MM.1S (cell line): ENCODE measurements around the gene GTF2H4.
"Not testable (repeated sequence)": the region's sequence is repeated elsewhere in the genome, so short reads cannot be mapped to it uniquely, and the experiment has no call there.

ENCODE experiments used
- DNase-seq: peaks from one replicate; pipeline ENCODE4 v3.0.0-alpha.2; 2015
- H2AFZ ChIP-seq: fragments of 300-600 bp; sonication (generic); 2 replicates; pipeline ENCODE4 v1.6.0; 2016; ENCODE audit warnings: antibody characterized with exemption, low read length
- H3F3A ChIP-seq: fragments of 300-600 bp; sonication (generic); 2 replicates; pipeline ENCODE4 v1.6.1; 2016; ENCODE audit warnings: mild to moderate bottlenecking, antibody characterized with exemption, low read length, moderate library complexity, mixed read lengths; ENCODE audit not compliant: insufficient read depth
- H3K27ac ChIP-seq: fragments of 300-600 bp; sonication (generic); 2 replicates; pipeline ENCODE4 v1.5.1; 2016; ENCODE audit warnings: mild to moderate bottlenecking, low read length
- H3K27me3 ChIP-seq: fragments of 300-600 bp; sonication (generic); replicated peaks from 2 replicates; pipeline ENCODE4 v1.6.0; 2016; ENCODE audit warnings: low read length; ENCODE audit not compliant: insufficient read depth
- H3K36me3 ChIP-seq: fragments of 300-600 bp; sonication (generic); replicated peaks from 2 replicates; pipeline ENCODE4 v1.6.1; 2016; ENCODE audit warnings: mild to moderate bottlenecking, low read length, mixed read lengths; ENCODE audit not compliant: insufficient read depth
- H3K4me1 ChIP-seq: fragments of 300-600 bp; sonication (generic); 2 replicates; pipeline ENCODE4 v1.6.1; 2016; ENCODE audit warnings: low read length, mixed read lengths
- H3K4me2 ChIP-seq: fragments of 300-600 bp; sonication (generic); 2 replicates; pipeline ENCODE4 v1.6.0; 2016; ENCODE audit warnings: low read depth, low read length
- H3K4me3 ChIP-seq: fragments of 300-600 bp; sonication (generic); 2 replicates; pipeline ENCODE4 v1.5.1; 2016; ENCODE audit warnings: low read length, mixed read lengths
- H3K79me2 ChIP-seq: fragments of 300-600 bp; sonication (generic); 2 replicates; pipeline ENCODE4 v1.6.1; 2016; ENCODE audit warnings: mixed run types, low read length, mixed read lengths
- H3K9ac ChIP-seq: fragments of 300-600 bp; sonication (generic); 2 replicates; pipeline ENCODE4 v1.6.1; 2016; ENCODE audit warnings: low read length, mixed read lengths
- H3K9me2 ChIP-seq: fragments of 300-600 bp; sonication (generic); replicated peaks from 2 replicates; pipeline ENCODE4 v1.6.1; 2016; ENCODE audit warnings: mild to moderate bottlenecking, low read length, mixed read lengths; ENCODE audit not compliant: insufficient read depth
- H3K9me3 ChIP-seq: fragments of 300-600 bp; sonication (generic); replicated peaks from 2 replicates; pipeline ENCODE4 v1.6.1; 2016; ENCODE audit warnings: mild to moderate bottlenecking, low read length, mixed read lengths; ENCODE audit not compliant: insufficient read depth
- H4K20me1 ChIP-seq: fragments of 300-600 bp; sonication (generic); 2 replicates; pipeline ENCODE4 v1.6.1; 2016; ENCODE audit warnings: mild to moderate bottlenecking, low read length, moderate library complexity, mixed read lengths; ENCODE audit not compliant: insufficient read depth
- EZH2 ChIP-seq: fragments of 300-600 bp; sonication (generic); optimal IDR thresholded peaks from 2 replicates; pipeline ENCODE3; 2017; ENCODE audit warnings: low read depth, mild to moderate bottlenecking, antibody characterized with exemption, low read length, mixed read lengths
- EZH2phosphoT487 ChIP-seq: fragments of 300-600 bp; sonication (generic); IDR thresholded peaks from 2 replicates; pipeline ENCODE4 v1.6.1; 2018; ENCODE audit warnings: antibody characterized with exemption, low read length
- TF ChIP-seq, protein P1 (sequence below): fragments of 300-600 bp; sonication (generic); IDR thresholded peaks from 2 replicates; pipeline ENCODE4 v1.5.1; 2016; ENCODE audit warnings: antibody characterized with exemption, low read length, mixed read lengths

The GTF2H4 gene

DNA sequence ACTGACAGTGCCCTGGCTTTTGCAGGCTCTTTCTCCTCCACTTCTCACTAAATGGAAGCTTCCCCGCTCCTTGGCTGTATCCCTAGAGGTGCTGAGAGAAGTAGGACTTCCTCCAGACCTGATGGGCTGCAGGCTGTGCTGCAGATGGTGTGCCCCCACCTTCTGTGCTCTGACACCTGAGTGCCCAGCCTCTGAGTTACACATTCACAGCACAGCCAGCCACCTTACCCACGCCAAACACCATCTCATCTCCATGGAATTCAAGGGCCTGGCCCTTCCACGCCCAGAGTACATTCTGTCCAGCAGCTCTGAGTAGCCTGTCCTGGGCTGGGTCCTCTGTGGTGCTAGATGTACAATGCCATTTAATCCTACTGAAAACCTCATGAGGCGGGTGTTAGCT is 18.6 kb downstream of the GTF2H4 start:
- H3K27me3 ChIP-seq: no peaks in the 10 kb centered on the region
- H4K20me1 ChIP-seq: no peaks in the 10 kb centered on the region
- H3K9ac ChIP-seq: no peak overlapping the region
- H3K27ac ChIP-seq: no peak overlapping the region
- no peak for DNase-seq
- no peak overlapping the region for H3K4me2 ChIP-seq
- no peaks in the 10 kb centered on the region for H3K9me2 ChIP-seq
- H3F3A ChIP-seq: no peaks in the 10 kb centered on the region
- no peaks in the 10 kb centered on the region for H3K79me2 ChIP-seq
- no peak overlapping the region for H2AFZ ChIP-seq
- H3K4me3 ChIP-seq: no peak overlapping the region
- H3K36me3 ChIP-seq: no peaks in the 10 kb centered on the region
- no peaks in the 10 kb centered on the region for H3K9me3 ChIP-seq
- H3K4me1 ChIP-seq: no peaks in the 10 kb centered on the region
- TF ChIP-seq, protein P1, sequence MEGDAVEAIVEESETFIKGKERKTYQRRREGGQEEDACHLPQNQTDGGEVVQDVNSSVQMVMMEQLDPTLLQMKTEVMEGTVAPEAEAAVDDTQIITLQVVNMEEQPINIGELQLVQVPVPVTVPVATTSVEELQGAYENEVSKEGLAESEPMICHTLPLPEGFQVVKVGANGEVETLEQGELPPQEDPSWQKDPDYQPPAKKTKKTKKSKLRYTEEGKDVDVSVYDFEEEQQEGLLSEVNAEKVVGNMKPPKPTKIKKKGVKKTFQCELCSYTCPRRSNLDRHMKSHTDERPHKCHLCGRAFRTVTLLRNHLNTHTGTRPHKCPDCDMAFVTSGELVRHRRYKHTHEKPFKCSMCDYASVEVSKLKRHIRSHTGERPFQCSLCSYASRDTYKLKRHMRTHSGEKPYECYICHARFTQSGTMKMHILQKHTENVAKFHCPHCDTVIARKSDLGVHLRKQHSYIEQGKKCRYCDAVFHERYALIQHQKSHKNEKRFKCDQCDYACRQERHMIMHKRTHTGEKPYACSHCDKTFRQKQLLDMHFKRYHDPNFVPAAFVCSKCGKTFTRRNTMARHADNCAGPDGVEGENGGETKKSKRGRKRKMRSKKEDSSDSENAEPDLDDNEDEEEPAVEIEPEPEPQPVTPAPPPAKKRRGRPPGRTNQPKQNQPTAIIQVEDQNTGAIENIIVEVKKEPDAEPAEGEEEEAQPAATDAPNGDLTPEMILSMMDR: no peak

DNA sequence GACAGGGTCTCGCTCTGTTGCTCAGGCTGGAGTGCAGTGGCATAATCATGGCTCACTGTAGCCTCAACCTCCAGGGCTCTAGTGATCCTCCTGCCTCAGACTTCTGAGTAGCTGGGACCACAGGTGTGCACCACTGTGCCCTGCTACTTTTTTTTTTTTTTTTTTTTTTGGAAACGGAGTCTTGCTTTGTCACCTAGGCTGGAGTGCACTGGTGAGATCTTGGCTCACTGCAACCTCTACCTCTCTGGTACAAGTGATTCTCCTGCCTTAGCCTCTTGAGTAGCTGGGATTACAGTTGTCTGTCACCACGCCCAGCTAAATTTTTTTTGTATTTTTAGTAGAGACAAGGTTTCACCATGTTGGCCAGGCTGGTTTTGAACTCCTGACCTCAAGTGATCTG is 19.1 kb downstream of the GTF2H4 start:
- not testable (repeated sequence) for H3K9me2 ChIP-seq, H3K9ac ChIP-seq, H3K4me3 ChIP-seq, H3K79me2 ChIP-seq, H3K27ac ChIP-seq, H3K27me3 ChIP-seq, H4K20me1 ChIP-seq, H3K4me1 ChIP-seq, DNase-seq, H3K4me2 ChIP-seq, H3K9me3 ChIP-seq, H3K36me3 ChIP-seq, H2AFZ ChIP-seq, H3F3A ChIP-seq

DNA sequence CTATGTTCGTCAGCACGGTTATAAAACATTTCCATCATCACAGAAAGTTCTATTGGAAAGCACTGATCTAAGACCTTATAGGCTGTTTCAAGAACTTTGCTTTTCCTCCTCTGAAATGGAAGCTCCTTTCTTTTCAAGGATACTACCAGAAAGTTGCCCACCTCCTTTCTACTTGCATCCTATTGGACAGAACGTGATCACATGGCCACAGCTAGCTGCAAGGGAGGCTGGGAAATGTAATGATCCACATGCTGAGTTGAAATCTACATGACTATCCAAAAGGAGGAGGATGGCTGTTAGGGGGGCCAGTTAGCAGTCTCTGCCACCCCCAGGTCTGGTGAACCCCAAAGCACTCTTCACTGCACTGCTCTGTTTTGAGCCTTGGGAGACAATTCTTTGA is 20.7 kb downstream of the GTF2H4 start:
- Histone ChIP-seq H3K27ac (no peak overlapping the region), H3K9ac (no peak overlapping the region), H3F3A (no peaks in the 10 kb centered on the region), H3K79me2 (no peaks in the 10 kb centered on the region), H3K9me2 (no peaks in the 10 kb centered on the region), H3K36me3 (no peaks in the 10 kb centered on the region), H4K20me1 (no peaks in the 10 kb centered on the region), H3K4me2 (no peak overlapping the region), H3K4me3 (no peak overlapping the region), H2AFZ (no peak overlapping the region), H3K27me3 (no peaks in the 10 kb centered on the region), H3K9me3 (no peaks in the 10 kb centered on the region), H3K4me1 (no peaks in the 10 kb centered on the region)
- TF ChIP-seq, protein P1: no peak
- TF ChIP-seq EZH2phosphoT487 (no peak), EZH2 (no peak)
- no peak for DNase-seq

DNA sequence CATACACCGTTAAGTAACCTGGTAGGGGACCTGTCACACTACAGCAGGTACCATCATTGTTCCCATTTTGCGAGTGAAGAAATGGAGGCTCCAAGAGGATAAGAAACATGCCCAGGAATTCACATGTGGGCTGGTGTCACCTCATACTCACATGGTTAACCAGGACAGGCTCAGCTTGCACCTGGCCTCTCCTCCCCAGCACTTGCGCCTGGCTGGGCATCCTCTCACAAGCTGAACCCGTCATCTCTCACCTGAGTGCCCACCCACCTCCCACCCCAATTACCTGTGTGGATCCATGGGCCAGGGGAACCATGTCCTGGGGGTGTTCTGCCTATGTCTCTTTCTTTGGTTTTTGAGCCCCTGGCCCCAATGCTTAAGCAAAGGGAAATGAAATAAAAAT is 22.5 kb downstream of the GTF2H4 start:
- TF ChIP-seq, protein P1: no peak
- TF ChIP-seq EZH2: no peak
- TF ChIP-seq EZH2phosphoT487: no peak
- no peaks in the 10 kb centered on the region for H3K27me3 ChIP-seq

More for the DNA sequence above, 22.5 kb downstream of the GTF2H4 start:
- no peak overlapping the region for H3K4me2 ChIP-seq
- no peaks in the 10 kb centered on the region for H3F3A ChIP-seq
- no peaks in the 10 kb centered on the region for H3K36me3 ChIP-seq
- no peak overlapping the region for H3K27ac ChIP-seq
- DNase-seq: no peak
- no peaks in the 10 kb centered on the region for H4K20me1 ChIP-seq
- no peaks in the 10 kb centered on the region for H3K4me1 ChIP-seq
- no peaks in the 10 kb centered on the region for H3K79me2 ChIP-seq
- H3K9ac ChIP-seq: no peak overlapping the region
- no peaks in the 10 kb centered on the region for H3K9me2 ChIP-seq
- H3K9me3 ChIP-seq: no peaks in the 10 kb centered on the region
- no peak overlapping the region for H3K4me3 ChIP-seq
- H2AFZ ChIP-seq: no peak overlapping the region
